SK-N-SH treated with all-trans-retinoic acid at 6 μM for 48 hours (cell line): ENCODE measurements around the gene KIF3B.

Experiments
- BACH2 ChIP-seq: fragments of 250-450 bp; sonication (Bioruptor Pico); IDR thresholded peaks from 2 replicates; pipeline ENCODE4 v1.9.0; 2021; ENCODE audit warnings: mild to moderate bottlenecking, borderline replicate concordance
- CREB5 ChIP-seq: fragments of 250-450 bp; sonication (Bioruptor Pico); IDR thresholded peaks from 2 replicates; pipeline ENCODE4 v1.5.1; 2020; ENCODE audit warnings: low read depth, mild to moderate bottlenecking, moderate library complexity
- ISL1 ChIP-seq: fragments of 250-450 bp; sonication (Bioruptor Pico); IDR thresholded peaks from 2 replicates; pipeline ENCODE4 v2.1.2; 2022; ENCODE audit warnings: mild to moderate bottlenecking, moderate library complexity
- SNAI2 ChIP-seq: fragments of 250-450 bp; sonication (Bioruptor Pico); IDR thresholded peaks from 2 replicates; pipeline ENCODE4 v1.5.0; 2020; ENCODE audit warnings: mild to moderate bottlenecking, moderate library complexity
- TOX ChIP-seq: fragments of 250-450 bp; sonication (Bioruptor Pico); IDR thresholded peaks from 2 replicates; pipeline ENCODE4 v1.8.0; 2021; ENCODE audit warnings: mild to moderate bottlenecking, moderate library complexity, borderline replicate concordance
- TSHZ2 ChIP-seq: fragments of 250-450 bp; sonication (Bioruptor Pico); IDR thresholded peaks from 2 replicates; pipeline ENCODE4 v1.5.0; 2020; ENCODE audit warnings: mild to moderate bottlenecking, moderate library complexity
- ZFP30 ChIP-seq: fragments of 450-650 bp; formaldehyde crosslinking; IDR thresholded peaks from 2 replicates; pipeline ENCODE4 v1.5.0; 2022; ENCODE audit warnings: mild to moderate bottlenecking, moderate library complexity
- ZNF70 ChIP-seq: fragments of 450-650 bp; formaldehyde crosslinking; IDR thresholded peaks from 2 replicates; pipeline ENCODE4 v1.5.0; 2020; ENCODE audit warnings: mild to moderate bottlenecking, moderate library complexity
- ZNF8 ChIP-seq: fragments of 450-650 bp; formaldehyde crosslinking; IDR thresholded peaks from 2 replicates; pipeline ENCODE4 v1.5.0; 2020; ENCODE audit warnings: mild to moderate bottlenecking, moderate library complexity
- TF ChIP-seq, protein P1 (sequence below): fragments of 250-450 bp; sonication (Bioruptor Pico); IDR thresholded peaks from 2 replicates; pipeline ENCODE4 v1.8.0; 2020; ENCODE audit warnings: mild to moderate bottlenecking, moderate library complexity, borderline replicate concordance
- TF ChIP-seq, protein P2 (sequence below): fragments of 250-450 bp; sonication (Bioruptor Pico); IDR thresholded peaks from 2 replicates; pipeline ENCODE4 v1.5.1; 2021; ENCODE audit warnings: mild to moderate bottlenecking, moderate library complexity

- TF ChIP-seq TOX (CRISPR knock-in tag) (no peak), ISL1 (CRISPR knock-in tag) (no peak), ZNF70 (CRISPR knock-in tag) (no peak), ZFP30 (CRISPR knock-in tag) (no peak), ZNF8 (no peak), BACH2 (CRISPR knock-in tag) (no peak), SNAI2 (CRISPR knock-in tag) (no peak), TSHZ2 (CRISPR knock-in tag) (no peak), CREB5 (no peak)
- TF ChIP-seq, protein P1, sequence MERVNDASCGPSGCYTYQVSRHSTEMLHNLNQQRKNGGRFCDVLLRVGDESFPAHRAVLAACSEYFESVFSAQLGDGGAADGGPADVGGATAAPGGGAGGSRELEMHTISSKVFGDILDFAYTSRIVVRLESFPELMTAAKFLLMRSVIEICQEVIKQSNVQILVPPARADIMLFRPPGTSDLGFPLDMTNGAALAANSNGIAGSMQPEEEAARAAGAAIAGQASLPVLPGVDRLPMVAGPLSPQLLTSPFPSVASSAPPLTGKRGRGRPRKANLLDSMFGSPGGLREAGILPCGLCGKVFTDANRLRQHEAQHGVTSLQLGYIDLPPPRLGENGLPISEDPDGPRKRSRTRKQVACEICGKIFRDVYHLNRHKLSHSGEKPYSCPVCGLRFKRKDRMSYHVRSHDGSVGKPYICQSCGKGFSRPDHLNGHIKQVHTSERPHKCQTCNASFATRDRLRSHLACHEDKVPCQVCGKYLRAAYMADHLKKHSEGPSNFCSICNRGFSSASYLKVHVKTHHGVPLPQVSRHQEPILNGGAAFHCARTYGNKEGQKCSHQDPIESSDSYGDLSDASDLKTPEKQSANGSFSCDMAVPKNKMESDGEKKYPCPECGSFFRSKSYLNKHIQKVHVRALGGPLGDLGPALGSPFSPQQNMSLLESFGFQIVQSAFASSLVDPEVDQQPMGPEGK (CRISPR knock-in tag), result no peak
- TF ChIP-seq, protein P2, sequence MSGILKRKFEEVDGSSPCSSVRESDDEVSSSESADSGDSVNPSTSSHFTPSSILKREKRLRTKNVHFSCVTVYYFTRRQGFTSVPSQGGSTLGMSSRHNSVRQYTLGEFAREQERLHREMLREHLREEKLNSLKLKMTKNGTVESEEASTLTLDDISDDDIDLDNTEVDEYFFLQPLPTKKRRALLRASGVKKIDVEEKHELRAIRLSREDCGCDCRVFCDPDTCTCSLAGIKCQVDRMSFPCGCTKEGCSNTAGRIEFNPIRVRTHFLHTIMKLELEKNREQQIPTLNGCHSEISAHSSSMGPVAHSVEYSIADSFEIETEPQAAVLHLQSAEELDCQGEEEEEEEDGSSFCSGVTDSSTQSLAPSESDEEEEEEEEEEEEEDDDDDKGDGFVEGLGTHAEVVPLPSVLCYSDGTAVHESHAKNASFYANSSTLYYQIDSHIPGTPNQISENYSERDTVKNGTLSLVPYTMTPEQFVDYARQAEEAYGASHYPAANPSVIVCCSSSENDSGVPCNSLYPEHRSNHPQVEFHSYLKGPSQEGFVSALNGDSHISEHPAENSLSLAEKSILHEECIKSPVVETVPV (CRISPR knock-in tag), result no peak
Observed at GRCh38 chr20:32291166-32291565, 13.7 kb downstream of the KIF3B start.
